ENCODE data around the gene HINT2.

HINT2 gene

GRCh38 chr9:35771943-35772342, 42.9 kb downstream of the HINT2 start:
- DNase-seq: no peak

- DNase-seq: no peak
Measured at GRCh38 chr9:35771534-35771933, 43.3 kb downstream of the HINT2 start.

GRCh38 chr9:35771075-35771433, 43.8 kb downstream of the HINT2 start:
- DNase-seq: no peak

GRCh38 chr9:35769763-35770162, 45.1 kb downstream of the HINT2 start:
- no peak for DNase-seq

DNA sequence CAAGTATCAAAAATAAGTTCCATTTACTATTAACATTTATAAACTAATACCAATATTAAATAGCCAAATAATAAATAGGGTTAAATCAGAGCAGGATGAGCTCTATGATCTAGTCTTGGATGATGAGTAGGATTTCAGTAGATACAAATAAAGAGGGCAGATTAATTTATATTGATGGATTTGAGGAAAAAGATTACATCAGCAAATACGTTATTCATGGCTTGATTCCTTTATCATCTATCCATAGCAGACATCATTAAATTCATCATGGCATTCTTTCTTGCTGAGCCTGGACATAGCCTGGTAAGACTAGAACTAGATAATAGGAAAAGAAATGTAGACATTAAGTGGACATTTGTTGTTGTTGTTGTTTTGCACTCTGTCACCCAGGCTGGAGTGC, 47.4 kb downstream of the HINT2 start:
- no peak for DNase-seq

- no peak for DNase-seq
Measured at GRCh38 chr9:35766997-35767396, 47.8 kb downstream of the HINT2 start.

GRCh38 chr9:35763803-35764202, 51.0 kb downstream of the HINT2 start:
- DNase-seq: no peak

DNA sequence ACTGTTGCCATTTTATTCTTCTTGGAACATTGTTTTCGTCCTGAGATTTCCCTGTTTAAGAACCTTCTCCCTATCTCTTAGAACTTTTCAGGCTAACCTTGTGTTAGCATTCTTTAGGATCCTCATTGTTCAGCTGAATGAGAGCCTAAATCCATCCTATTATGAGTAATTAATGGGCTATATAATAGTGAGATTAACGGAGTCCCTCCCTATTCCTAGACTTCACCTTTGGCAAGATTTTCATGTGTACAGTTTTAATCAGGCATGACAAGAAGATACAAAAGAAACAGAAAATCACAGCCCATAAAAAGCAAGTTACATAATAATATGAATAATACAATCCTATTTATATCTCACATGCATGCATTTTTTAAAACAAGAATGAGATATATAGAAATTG, 51.7 kb downstream of the HINT2 start:
- no peak for DNase-seq
